Tibial artery (tissue), 4 donors: ENCODE data around the gene RBPMS2.
"Not testable (repeated sequence)": the region's sequence is repeated elsewhere in the genome, so short reads cannot be mapped to it uniquely, and the experiment has no call there.

Source experiments
- DNase-seq, 2 donors: peaks; one replicate each; pipeline ENCODE4 v3.0.0-alpha.2; 2019
- H3K27ac ChIP-seq, 2 donors: fragments of 200-600 bp; sonication (generic) in 1 of 2; 1 replicate in 1 of 2; 2 replicates in 1 of 2; pipeline ENCODE4 v1.5.1; 2018 to 2019; ENCODE audit warnings: mild to moderate bottlenecking in 1 of 2
- H3K27me3 ChIP-seq, 2 donors: fragments of 200-600 bp; sonication (generic) in 1 of 2; one replicate each; pipeline versions ENCODE4 v1.5.1 to v1.6.0; 2016 to 2019
- H3K36me3 ChIP-seq, 3 donors: fragments of 200-600 bp; sonication (generic) in 2 of 3; one replicate each; pipeline ENCODE4 v1.5.1; 2016 to 2019; ENCODE audit warnings: mild to moderate bottlenecking in 2 of 3
- H3K4me1 ChIP-seq, 4 donors: fragments of 200-600 bp; sonication (generic) in 2 of 4; 1 replicate in 3 of 4; 2 replicates in 1 of 4; pipeline ENCODE4 v1.5.1; 2016 to 2019
- H3K4me3 ChIP-seq, 2 donors: fragments of 200-600 bp; sonication (generic) in 1 of 2; 1 replicate in 1 of 2; 2 replicates in 1 of 2; pipeline ENCODE4 v1.5.1; 2018 to 2019; ENCODE audit warnings: mild to moderate bottlenecking in 2 of 2
- H3K9me3 ChIP-seq, 3 donors: fragments of 200-600 bp; sonication (generic) in 1 of 3; one replicate each; pipeline ENCODE4 v1.5.1; 2016 to 2019
- intact Hi-C: fragments of 100-400 bp; cut with DNase I; formaldehyde crosslinking; loops from one replicate; pipeline ENCODE4 v1.15.0; 2023; ENCODE audit warnings: low total_unique reads
- TF ChIP-seq, protein P1 (sequence below), 2 experiments: fragments of 200-600 bp in 1 of 2; fragments of 450-650 bp in 1 of 2; IDR thresholded peaks; one replicate each; pipeline ENCODE4 v1.5.1; 2017 to 2019; ENCODE audit warnings: antibody characterized with exemption in 2 of 2, mild to moderate bottlenecking in 1 of 2, moderate library complexity in 1 of 2

The RBPMS2 gene

DNA sequence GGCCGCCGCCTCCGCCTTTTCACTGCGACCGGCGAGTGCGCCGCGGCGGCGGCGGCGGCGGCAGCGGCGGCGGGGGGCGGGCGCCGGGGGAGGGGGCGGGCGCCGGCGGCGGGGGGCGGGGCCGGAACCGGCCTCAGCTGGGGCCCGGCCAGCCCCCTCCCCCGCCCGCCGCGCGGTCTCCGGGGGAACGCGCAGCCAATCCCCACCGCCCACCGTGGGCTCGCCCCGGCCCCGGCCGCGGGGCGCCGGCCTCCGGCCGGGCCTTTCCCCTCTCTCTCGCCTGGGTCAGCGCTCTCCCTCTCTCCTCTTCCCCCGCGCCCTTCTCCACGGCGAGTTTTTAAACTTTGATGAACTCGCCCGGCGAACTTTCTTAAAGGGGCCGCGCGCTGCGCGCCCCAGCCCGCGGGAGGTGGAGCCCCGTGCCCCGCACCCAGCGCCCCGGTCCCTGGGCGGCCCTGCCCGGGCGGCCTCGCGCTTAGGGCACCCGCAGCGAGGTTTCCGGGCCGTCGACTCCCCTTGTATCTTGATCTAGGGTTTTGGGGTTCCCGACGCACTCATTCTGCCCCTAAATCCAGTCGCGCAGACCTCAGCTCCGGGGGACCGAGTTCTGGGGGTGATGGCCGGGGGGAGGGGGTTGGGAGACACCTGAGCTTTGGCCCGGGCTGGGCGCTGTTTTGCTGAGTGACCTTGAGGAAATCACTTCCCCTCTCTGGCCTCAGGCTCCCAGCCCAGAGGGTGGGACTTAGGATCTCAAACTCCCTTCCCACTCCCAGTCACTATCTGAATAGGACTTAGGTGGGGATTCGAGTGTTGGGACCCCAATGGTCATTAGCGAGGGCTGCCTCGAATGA, at the start of gene RBPMS2:
Gene RBPMS2, minus strand, starts transcription at position 39 of the 851 bp plus-strand sequence. CDS start 270 bp downstream, outside the sequence.
- DNase-seq, result peak in 1 of 2 donors; percentile 36
- H3K4me1 ChIP-seq, result peaks cover 0 to 41% (median 8%) of the 10 kb centered on the region in 4 donors
- H3K27ac ChIP-seq, result peak within 1 kb of the TSS; percentile 88 to 96
- intact Hi-C loops, result loop anchor here (2.0 kb wide), 1 partner anchor 33 kb away; no protein-coding TSS in a partner anchor
- H3K36me3 ChIP-seq, result no peaks in the 10 kb centered on the region
- no peaks in the 10 kb centered on the region for H3K27me3 ChIP-seq
- TF ChIP-seq, protein P1, sequence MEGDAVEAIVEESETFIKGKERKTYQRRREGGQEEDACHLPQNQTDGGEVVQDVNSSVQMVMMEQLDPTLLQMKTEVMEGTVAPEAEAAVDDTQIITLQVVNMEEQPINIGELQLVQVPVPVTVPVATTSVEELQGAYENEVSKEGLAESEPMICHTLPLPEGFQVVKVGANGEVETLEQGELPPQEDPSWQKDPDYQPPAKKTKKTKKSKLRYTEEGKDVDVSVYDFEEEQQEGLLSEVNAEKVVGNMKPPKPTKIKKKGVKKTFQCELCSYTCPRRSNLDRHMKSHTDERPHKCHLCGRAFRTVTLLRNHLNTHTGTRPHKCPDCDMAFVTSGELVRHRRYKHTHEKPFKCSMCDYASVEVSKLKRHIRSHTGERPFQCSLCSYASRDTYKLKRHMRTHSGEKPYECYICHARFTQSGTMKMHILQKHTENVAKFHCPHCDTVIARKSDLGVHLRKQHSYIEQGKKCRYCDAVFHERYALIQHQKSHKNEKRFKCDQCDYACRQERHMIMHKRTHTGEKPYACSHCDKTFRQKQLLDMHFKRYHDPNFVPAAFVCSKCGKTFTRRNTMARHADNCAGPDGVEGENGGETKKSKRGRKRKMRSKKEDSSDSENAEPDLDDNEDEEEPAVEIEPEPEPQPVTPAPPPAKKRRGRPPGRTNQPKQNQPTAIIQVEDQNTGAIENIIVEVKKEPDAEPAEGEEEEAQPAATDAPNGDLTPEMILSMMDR (IDR thresholded peaks at IDR 0.05), result no peak
- no peaks in the 10 kb centered on the region for H3K9me3 ChIP-seq
- H3K4me3 ChIP-seq, result peak within 1 kb of the TSS; percentile 75 to 76

DNA sequence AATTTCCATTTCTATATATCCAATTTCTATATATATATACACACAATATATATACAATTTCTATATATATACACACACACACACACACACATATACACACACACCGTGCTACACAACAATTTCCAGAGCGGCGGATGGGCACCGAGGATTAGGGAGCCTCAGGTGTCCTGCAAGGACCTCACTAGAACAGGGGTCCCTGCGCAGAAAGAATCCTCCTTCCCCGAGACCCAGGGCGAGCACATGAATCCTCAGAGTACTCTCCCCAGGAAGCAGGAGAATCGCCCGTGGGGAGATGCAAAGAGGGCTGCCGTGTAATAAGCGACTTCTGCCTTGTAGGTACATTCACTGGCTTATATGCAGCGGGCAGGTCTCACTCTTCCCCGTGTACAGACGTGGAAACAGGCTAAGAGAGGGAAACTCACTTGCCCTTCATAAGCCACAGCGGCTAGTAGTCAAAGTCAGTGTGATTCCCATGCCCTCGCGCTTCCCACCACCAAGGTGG, 49.6 kb upstream of the RBPMS2 start:
- Histone ChIP-seq H3K9me3 (no peaks in the 10 kb centered on the region), H3K36me3 (no peaks in the 10 kb centered on the region), H3K4me3 (peak overlapping the region; percentile 39 to 55), H3K4me1 (peaks cover 0 to 24% (median 21%) of the 10 kb centered on the region in 4 donors), H3K27ac (no peak overlapping the region), H3K27me3 (no peaks in the 10 kb centered on the region)
- DNase-seq, result no peak
- intact Hi-C loops, result no loop called here
- TF ChIP-seq, protein P1 (IDR thresholded peaks at IDR 0.05), result no peak

DNA sequence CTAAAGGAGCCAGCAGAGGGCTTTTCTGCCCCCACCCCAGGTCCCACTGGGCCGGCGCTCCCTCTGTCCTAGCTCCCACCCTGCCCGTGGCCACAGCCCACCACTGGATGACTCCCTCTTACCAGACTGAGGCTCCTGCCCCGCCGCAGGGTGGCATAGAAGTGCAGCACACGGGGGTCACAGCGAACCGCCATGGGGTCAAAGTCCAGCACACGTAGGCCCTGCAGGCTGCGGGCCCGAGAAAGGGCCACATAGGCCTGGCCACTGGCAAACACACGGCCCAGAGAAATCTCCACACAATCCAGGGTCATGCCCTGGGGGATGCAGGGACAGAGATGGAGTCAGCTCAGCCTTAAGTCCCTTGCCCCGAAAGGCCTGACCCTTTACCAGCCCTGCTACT, 41.1 kb upstream of the RBPMS2 start:
- H3K9me3 ChIP-seq, result no peaks in the 10 kb centered on the region
- H3K27me3 ChIP-seq, result no peaks in the 10 kb centered on the region
- intact Hi-C loops, result no loop called here
- no peak overlapping the region for H3K4me3 ChIP-seq
- no peaks in the 10 kb centered on the region for H3K4me1 ChIP-seq
- no peak overlapping the region for H3K27ac ChIP-seq
- H3K36me3 ChIP-seq, result no peaks in the 10 kb centered on the region
- no peak for DNase-seq
- TF ChIP-seq, protein P1 (IDR thresholded peaks at IDR 0.05), result no peak

DNA sequence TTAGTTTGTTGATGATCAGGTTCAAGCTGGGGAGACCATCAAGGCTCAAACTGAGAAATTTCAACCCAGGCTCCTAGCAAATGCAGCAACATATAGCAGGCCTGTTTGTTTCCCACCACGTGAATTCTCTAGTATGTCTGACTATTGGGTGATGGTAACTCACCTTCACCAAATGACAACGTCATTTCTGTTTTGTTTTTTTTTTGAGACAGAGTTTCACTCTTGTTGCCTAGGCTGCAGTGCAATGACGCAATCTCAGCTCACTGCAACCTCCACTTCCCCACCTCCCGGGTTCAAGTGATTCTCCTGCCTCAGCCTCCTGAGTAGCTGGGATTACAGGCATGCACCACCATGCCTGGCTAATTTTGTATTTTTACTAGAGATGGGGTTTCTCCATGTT, 39.6 kb upstream of the RBPMS2 start:
- H3K9me3 ChIP-seq, H3K36me3 ChIP-seq, H3K27ac ChIP-seq, H3K4me3 ChIP-seq, H3K4me1 ChIP-seq, intact Hi-C loops, DNase-seq, H3K27me3 ChIP-seq: not testable (repeated sequence)

DNA sequence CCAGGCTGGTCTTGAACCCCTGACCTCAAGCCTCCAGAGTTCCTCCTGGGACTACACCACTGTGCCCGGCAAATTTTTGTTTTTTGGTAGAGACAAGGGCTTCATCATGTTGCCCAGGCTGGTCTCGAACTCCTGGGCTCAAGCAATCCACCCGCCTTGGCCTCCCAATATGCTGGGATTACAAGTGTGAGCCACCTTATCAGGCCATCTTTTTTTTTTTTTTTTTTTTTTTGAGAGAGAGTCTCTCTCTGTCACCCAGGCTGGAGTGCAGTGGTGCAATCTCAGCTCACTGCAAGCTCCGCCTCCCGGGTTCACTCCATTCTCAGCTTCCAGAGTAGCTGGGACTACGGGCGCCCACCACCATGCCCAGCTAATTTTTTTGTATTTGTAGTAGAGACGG, 38.9 kb upstream of the RBPMS2 start:
- H3K27ac ChIP-seq, H3K4me3 ChIP-seq, H3K9me3 ChIP-seq, H3K27me3 ChIP-seq, intact Hi-C loops, H3K4me1 ChIP-seq, DNase-seq, H3K36me3 ChIP-seq: not testable (repeated sequence)

DNA sequence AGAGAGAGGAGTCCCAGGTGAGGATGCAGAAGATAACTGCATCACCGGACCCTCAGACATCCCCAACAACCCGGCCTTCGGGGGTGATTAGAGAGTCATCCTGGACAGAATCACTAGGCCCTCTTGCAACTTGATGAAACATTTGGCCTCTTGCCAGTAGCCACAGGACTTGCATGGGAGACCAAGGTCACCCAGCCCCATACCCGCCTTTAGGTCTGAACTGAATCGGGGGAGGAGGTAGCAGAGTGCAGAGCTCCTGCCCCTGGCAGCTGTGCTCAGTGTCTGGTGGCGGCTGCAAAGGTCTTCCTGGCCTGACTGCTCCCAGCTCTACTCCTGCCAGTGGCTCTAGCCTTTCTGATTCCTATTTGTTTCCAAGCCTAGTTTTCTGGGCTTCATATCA, 37.7 kb upstream of the RBPMS2 start:
- intact Hi-C loops, result no loop called here
- no peaks in the 10 kb centered on the region for H3K36me3 ChIP-seq
- DNase-seq, result no peak

More for the DNA sequence above, 37.7 kb upstream of the RBPMS2 start:
- TF ChIP-seq, protein P1 (IDR thresholded peaks at IDR 0.05), result no peak
- Histone ChIP-seq H3K27me3 (no peaks in the 10 kb centered on the region), H3K27ac (no peak overlapping the region), H3K9me3 (no peaks in the 10 kb centered on the region), H3K4me1 (peaks cover 0 to under 1% (median 0%) of the 10 kb centered on the region in 4 donors), H3K4me3 (no peak overlapping the region)
